GM21717 (cell line): ENCODE data around the gene ADAMTS2.
"Not testable (repeated sequence)": the region's sequence is repeated elsewhere in the genome, so short reads cannot be mapped to it uniquely, and the experiment has no call there.

ENCODE experiments used
- ATAC-seq: cut with Tn5 transposase; IDR thresholded peaks from one replicate; pipeline ENCODE4 v1.9.1; 2021; ENCODE audit warnings: mild to moderate bottlenecking, moderate library complexity; ENCODE audit not compliant: unreplicated experiment

The ADAMTS2 gene

DNA sequence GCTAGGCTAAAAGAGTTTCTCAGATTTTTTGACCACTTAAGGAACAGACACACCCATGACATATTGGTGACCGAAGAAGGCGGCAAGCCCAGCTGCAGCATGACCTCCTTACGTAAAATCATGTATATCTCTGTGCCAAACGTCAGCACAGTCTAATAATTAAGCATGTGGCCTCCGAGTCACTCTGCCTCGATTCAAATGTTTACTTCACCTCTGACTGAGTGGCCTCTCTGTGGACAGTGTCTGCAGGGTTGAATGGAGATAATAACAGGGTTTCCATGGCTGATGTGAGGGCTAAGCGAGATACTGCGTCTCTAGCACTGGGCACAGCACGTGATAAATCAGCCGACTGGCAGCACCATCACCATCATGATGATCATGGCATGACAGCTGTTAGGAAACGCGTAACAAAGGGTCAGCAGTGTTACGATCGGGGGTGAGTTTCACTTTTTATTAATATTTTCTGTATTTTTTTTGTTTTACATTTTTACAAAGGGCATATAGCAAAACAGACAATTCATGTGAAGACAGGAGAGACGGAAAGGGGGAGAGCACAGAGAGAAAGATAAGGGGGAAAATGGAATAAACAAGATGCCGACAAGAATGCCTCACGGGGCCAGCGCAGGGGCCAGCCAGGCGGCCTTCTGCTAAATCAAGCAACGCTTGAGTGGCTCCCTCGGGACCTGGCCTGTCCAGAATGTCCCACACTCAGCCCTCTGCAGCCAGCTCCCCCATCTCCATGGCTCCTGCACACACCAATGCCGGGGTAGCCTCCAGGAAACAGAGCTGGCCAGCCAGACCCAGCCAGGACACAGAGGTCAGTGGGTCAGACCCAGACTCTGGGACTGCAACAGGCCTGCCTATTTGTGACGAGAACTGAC lies 60.3 kb downstream of the ADAMTS2 start:
- ATAC-seq = no peak

- ATAC-seq = not testable (repeated sequence)
These were observed 61.4 kb downstream of the ADAMTS2 start for GRCh38 chr5:179283908-179284307.

GRCh38 chr5:179281694-179282093 lies 63.6 kb downstream of the ADAMTS2 start:
- no peak for ATAC-seq

GRCh38 chr5:179280095-179280490 lies 65.2 kb downstream of the ADAMTS2 start:
- ATAC-seq = no peak

DNA sequence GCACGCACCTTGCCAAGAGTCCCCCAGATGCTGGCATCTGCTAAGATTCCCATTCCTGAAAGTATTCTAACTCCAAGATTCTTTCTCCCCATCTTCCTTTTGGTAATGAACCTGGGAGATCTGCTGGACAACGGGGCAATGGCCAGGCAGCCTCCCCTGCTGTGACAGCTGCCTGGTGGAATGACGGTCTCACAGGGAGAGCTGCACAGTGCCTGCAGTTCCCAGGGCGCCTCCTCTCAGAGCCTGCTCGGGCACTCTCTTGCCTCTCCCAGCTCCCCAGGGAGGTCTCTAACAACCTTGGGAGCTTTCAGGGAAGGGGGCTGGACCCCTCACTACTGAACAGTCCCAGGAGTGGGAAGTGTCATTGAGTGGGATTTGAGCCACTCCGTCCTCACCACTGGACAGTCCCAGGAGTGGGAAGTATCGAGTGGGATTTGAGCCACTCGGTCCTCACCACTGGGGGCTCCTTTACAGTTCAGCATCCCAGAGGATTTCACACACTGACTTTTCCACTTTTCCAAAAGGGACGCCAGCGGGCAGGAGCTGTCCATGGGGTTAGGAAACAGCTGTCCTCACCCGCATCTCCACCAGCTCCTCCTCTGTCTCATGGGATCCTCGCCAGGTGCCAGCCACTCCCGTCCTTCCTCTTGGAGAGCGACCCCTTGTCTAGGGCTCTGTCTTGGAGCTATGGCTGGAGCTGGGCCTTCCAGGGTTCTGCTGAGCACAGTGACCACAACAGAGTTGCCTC lies 65.7 kb downstream of the ADAMTS2 start:
- no peak for ATAC-seq

GRCh38 chr5:179278546-179278945 lies 66.7 kb downstream of the ADAMTS2 start:
- ATAC-seq = no peak

DNA sequence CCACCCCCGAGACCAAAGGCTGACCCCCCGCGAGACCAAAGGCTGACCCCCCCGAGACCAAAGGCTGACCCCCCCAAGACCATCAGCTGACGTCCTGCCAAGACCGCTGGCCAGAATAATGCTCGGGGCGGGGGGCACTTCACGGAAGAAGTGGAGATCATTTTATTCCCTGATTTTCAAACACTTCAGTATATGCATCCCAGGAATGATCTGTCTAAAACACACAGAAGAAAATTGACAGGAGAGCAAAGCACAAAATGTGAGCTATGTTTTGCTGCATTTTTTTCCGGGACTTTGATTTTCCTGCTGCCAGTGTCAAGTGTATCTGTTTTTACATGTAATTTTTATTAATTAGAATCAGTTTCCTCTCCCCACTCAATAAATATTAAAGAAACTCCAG lies 67.1 kb downstream of the ADAMTS2 start:
- no peak for ATAC-seq

- no peak for ATAC-seq
These were observed 68.3 kb downstream of the ADAMTS2 start for GRCh38 chr5:179276838-179277395.

GRCh38 chr5:179275941-179276837 lies 69.1 kb downstream of the ADAMTS2 start:
- ATAC-seq = no peak

GRCh38 chr5:179275381-179275878 lies 69.8 kb downstream of the ADAMTS2 start:
- no peak for ATAC-seq

DNA sequence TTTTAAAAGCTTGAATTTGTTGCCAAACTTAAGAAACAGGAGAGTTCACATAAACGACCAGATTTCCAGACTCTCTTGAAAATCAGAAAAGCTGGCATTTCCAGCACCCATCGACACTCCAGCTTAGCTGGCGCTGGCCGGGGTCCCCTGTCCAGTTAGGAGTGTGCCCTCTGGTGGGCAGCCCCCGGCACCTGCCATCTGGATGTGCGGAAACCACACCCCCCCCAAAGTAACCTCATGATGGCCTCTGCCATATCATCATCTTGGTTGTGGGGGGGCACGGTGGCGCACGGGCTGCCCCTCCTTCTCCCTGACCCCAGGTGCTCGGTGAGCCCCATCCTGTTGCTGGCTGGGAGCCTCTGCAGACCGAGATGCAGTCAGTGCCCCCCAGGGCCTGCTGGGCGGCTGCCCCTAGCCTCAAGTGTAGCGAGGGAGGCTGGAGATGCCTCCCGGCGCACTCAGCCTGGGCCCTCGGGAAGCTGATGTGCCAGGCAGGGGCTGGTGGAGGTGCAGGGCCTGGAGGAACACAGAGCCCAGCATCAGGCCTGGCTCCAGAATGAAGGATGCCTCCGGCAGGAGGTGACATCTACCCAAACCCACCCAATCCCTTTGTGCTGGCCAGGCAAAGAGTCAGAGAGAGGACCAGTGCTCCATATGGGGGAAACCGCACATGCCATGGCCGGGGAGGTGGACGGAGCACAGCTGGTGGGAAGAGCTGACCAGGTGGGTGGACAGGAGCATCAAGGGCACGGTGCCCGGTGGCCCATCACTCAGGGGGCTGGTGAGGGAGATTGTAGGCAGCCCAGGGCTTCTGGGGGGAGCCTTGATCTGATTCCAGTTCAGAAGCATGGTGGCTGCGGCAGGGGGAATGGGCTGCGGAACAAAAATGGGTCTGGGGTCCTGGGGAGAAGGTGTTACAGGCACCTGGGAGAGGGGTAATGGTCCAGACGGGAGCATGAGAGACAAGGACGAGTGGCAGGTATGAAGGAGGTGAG lies 70.6 kb downstream of the ADAMTS2 start:
- ATAC-seq = no peak

DNA sequence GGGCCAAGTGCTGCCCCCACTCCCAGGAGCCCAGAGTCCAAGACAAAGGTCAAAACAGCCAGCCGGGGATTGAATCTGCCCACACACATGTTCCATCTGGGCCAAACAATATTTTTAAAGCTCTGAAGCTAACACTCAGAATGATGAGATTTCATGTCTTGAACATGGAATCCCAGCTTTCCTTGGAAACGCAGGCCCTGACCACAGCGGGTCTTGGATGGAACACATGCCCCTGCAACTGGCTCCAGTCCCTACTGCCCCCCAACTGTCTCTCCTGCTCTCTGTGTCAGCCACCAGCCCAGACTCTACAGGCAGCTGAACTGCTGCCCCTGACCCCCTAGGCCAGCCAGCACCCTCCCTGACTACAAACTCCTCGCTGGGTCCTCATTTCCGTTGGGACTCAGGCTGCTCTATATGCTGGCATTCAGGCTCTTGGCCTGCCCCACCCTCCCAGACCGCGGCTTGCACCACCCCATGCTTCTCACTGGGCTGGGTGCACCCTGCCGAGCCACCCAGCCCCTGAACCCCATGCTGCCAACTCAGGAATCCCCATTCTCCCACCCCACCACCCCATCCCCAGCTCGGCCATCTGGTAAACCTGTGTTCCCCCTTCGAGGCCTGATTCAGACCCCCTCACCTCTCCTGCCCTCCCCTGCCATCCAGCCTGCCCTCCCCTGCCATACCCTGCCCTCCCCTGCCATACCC lies 71.7 kb downstream of the ADAMTS2 start:
- no peak for ATAC-seq

DNA sequence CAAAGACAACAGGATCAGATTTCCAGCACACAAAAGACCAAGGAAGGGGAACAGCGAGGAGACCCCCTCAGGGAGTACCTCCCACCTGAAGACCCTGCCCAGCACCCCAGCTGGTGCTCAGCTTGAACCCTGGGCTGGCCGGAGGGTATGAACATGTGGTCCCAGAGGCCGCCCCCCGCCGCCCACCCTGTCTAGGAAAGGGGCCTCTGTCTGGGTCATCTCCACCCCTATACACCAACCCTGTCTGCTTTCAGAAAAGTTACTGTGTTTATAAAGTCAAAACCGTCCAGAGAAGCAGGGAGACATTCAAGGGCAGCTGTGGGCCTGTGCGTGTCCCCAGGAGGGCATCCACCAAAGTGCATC lies 72.2 kb downstream of the ADAMTS2 start:
- ATAC-seq = no peak

GRCh38 chr5:179272326-179273072 lies 72.8 kb downstream of the ADAMTS2 start:
- ATAC-seq = no peak

DNA sequence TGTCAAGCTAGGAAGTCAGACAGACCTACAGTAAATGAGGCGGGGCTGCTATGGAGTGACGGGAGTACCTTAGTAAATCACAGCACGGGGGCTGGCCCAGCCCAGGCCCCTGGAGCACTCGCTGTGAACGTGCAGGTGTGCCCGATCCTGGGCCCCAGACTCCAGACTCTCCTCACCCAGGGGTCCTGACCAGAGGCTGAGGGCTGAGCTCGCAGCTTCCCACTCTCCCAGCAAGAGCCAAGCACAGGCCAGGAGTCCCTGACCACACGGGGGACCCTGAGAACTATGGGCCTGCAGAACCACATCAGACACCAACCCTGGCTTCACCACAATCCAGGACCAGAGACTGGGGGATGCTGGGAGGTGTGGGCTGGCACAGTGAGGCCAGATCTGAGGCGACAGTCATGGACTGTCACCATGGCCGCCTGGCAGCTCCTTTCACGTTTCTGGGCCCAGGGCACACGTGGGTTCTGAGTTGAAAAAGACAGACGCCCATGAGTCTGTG lies 73.4 kb downstream of the ADAMTS2 start:
- ATAC-seq = no peak

DNA sequence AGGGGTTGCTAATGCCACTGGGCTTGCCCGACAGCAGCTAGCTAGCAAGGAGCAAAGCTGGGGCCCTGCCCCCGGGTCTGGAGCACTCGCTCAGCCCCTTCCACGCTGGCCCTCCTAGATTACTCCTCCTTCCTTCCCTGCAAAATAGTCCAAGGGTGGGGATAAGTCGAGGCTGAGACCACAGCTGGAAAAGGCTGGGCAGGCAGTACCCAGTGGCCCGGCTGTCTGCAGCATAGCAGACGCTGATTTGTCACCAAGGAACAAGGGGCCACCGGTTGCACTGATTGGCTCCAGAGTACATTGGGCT lies 73.9 kb downstream of the ADAMTS2 start:
- no peak for ATAC-seq

DNA sequence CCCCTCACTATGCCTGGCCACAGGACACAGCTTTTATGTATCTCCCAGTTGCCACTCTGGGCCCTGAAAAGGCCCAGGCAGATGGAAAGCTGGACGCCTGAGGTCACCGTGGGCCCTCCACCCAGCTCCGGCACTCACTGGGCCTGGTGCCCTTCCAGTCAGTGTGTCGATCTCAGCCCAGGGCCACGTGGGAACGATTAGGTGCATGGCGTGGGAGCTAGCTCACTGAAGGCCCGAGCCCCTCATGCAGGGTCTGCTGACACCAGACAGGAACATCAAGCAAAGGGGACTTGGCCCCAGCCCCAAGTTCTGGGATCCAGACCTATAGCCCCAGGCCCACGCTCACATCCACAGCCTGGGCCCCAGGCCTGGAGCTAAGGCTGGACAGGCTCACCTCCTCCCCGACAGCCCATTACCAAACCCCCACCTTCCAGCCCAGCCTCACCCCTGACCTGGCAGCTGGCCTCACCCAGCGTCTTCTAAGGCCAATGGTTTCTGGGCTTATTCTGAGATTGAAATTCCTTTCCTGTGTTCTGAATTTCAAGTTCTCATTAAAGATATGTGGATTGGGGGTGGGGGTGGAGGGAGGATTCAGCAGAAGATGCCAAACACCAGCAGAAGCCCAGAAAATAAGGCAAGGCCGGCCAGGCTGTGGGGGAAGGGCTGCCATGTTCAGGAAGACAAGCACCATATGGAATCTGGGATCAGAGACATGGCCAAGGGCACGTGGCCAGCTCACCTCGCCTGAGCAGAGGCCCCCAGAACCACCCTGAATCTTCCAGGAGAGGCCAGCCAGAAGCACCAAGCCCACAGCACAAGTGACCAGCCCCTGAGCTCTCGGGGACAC lies 74.5 kb downstream of the ADAMTS2 start:
- ATAC-seq = no peak
